HG03457 (cell line): ENCODE results near the gene GABRB3.

Experiments
- ATAC-seq: cut with Tn5 transposase; IDR thresholded peaks from one replicate; pipeline ENCODE4 v1.9.1; 2021; ENCODE audit warnings: moderate number of reproducible peaks; ENCODE audit not compliant: unreplicated experiment

The GABRB3 gene

GRCh38 chr15:26679927-26680326 lies 92.9 kb downstream of the GABRB3 start:
- ATAC-seq, result no peak

DNA sequence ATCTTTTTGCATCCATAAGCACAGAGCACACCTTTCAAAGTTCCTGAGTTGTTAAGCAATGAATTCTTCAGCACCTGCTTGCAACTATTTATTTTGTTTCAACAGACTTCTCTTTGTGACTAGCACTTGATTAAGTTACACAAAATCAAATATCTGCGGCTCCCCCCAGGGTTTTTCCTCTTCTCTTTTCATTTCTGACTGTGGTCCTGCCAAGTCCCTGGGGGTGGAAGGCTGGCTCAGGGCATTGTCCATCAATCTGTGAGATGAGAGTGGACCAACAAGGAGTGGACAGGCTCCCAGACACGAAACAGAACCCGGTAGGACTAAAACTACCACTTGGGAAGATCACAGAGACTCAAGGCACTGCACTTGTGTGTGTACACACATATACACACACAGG lies 96.8 kb downstream of the GABRB3 start:
- ATAC-seq, result no peak

- no peak for ATAC-seq
These were observed 98.4 kb downstream of the GABRB3 start for GRCh38 chr15:26674467-26674866.

DNA sequence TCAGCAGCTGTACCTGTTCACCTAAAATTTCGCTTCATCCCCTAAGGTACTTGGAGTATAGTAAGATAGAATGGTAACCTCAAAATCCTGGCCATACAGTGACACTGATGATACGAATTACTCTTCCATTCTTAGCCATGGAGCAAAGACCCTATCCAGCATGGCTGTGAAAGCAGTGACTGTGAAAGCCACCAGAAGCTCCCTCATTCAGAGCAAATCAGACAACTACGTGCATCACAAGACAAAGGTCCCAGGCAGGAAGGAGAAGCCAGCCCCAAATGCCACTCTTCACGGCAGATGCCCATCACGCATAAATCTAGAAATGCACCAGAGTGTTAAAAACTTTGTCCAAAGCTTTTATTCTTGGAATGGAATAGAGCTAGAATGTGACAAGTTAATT lies 99.4 kb downstream of the GABRB3 start:
- no peak for ATAC-seq

DNA sequence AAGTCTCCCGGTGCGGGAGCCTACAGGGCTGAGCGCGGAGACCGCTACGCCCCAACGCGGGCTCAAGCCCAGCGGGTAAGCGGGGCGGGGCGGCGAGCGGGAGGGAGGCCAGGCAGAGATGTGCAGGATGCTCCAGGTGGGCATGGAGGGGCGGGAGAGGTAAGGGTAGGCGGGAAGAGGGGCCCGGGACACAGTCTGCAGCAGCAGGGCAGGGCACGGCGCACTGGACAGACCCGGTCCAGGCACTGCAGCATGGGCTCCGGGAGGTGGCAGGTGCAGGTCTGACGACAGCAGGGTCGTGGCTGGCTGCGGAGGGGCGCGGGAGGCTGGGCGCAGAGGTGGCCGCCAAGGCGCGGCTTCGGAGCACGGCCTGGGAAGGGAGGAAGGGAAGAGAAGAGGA lies 102.8 kb downstream of the GABRB3 start:
- ATAC-seq, result no peak

GRCh38 chr15:26667222-26667988 lies 105.5 kb downstream of the GABRB3 start:
- ATAC-seq, result no peak

DNA sequence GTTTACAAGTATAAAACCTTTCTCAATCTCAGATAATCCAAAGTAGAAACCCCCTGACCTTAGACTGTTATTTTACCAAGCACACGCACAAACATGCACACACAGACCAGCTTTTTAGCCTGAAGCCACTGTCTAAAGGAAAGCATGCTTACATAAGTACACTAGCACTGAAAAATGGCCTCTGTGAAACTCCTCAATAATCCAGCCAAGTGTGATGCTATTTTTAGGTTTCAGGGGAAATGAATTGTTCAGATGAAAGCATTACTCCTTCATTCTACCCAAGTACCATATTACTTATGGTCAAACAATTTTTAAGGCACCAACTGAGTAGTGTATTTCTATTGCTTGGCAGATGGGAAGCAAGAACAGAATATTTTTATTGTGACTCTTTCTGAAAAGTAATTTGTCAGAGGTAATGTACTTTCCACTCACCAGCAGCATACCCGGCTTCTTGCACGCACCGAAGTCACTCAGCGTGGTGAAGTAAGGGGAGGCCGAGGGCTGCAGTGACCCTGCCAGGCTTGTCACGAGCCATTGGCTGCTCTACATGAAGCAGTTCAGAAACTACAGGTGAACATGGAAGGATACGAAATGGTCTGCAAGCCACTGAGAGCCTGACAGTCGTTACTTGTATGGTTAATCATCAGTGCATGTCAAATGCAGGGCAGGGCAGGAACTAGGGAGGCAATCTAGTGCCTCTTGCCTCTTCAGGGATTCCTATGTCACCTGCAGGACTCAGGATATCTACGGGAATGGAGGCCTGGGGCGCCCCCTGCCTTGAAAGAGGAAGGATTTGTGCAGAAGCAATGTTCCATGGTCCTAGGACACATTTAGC lies 106.7 kb downstream of the GABRB3 start:
- no peak for ATAC-seq

GRCh38 chr15:26662283-26662682 lies 110.6 kb downstream of the GABRB3 start:
- ATAC-seq, result no peak

- ATAC-seq, result no peak
These were observed 111.1 kb downstream of the GABRB3 start for GRCh38 chr15:26661748-26662147.

GRCh38 chr15:26661107-26661506 lies 111.8 kb downstream of the GABRB3 start:
- no peak for ATAC-seq

- ATAC-seq, result no peak
These were observed 112.6 kb downstream of the GABRB3 start for GRCh38 chr15:26660241-26660640.

GRCh38 chr15:26658290-26658689 lies 114.6 kb downstream of the GABRB3 start:
- ATAC-seq, result no peak

DNA sequence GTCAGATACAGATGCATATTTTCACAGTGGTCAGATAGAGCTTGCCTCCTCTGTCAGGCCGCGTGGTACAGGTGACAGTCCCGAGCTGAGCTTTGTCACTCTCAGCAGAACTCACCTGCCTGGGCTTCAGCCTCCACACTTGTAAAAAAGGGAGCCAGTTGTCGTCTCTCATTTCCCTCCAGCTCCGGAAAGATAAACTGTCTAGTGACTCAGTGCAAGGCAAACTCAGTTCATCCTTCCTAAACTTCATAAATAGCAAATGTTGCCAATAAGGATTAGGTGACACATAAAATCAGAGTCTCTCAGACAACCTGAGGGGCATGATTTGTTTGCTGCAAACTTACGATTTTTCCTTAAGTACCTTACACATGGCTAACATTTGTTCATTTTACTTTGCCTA lies 116.8 kb downstream of the GABRB3 start:
- ATAC-seq, result no peak

GRCh38 chr15:26651909-26652308 lies 121.0 kb downstream of the GABRB3 start:
- ATAC-seq, result no peak

DNA sequence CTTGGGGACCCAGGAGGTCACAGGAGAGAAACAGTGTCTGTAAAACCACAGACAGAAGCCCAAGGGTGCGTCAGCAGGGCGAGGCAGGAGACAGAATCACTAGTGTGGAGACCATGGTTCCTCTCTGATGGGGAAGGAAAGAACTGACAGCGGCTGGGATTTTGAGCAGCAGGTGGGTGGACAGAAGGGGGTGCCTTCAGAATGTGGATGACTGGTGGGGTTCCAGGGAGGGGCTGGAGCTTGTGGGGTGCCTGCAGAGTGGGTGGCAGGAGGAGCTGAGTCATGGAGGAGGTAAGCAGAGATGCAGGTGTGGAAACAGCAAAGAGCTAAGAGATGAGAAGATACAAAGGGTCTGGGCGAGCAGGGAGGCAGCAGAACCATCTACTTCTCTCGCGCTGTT lies 124.2 kb downstream of the GABRB3 start:
- ATAC-seq, result no peak

- ATAC-seq, result no peak
These were observed 127.9 kb downstream of the GABRB3 start for GRCh38 chr15:26644948-26645347.

GRCh38 chr15:26641144-26641543 lies 131.7 kb downstream of the GABRB3 start:
- no peak for ATAC-seq

GRCh38 chr15:26640601-26641000 lies 132.3 kb downstream of the GABRB3 start:
- ATAC-seq, result no peak

DNA sequence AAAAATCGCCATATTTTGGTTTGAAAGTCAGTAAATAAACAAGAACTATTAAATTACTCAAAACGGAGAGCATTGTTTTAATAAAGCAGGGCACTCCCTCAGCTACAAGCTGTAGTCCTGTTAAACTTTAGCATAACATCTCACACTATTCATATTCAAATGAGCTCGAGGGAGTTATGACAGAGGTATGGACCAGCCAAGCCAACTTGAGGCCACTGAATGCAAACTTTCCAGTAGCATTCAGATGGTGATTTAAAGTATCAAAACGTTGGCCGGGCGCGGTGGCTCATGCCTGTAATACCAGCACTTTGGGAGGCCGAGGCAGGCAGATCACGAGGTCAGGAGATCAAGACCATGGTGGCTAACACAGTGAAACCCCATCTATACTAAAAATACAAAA lies 132.9 kb downstream of the GABRB3 start:
- no peak for ATAC-seq

GRCh38 chr15:26635614-26636013 lies 137.3 kb downstream of the GABRB3 start:
- no peak for ATAC-seq

- no peak for ATAC-seq
These were observed 137.8 kb downstream of the GABRB3 start for GRCh38 chr15:26635105-26635504.

GRCh38 chr15:26634319-26634718 lies 138.5 kb downstream of the GABRB3 start:
- ATAC-seq, result no peak
